NB4 (cell line): ENCODE results near the gene SLC39A11.
"Not testable (repeated sequence)": the region's sequence is repeated elsewhere in the genome, so short reads cannot be mapped to it uniquely, and the experiment has no call there.

Experiments used
- DNase-seq: peaks from one replicate; pipeline ENCODE4 v3.0.0; 2010; ENCODE audit warnings: low read depth
- H3K4me3 ChIP-seq: one replicate; pipeline ENCODE4 v1.5.1; 2011; ENCODE audit warnings: mild to moderate bottlenecking, low read depth, low read length, moderate library complexity
- CTCF ChIP-seq: IDR thresholded peaks from one replicate; pipeline ENCODE4 v1.5.1; 2012; ENCODE audit warnings: low read depth, low read length
- MAX ChIP-seq: IDR thresholded peaks from 2 replicates; pipeline ENCODE4 v1.6.1; 2011; ENCODE audit warnings: low read depth, low read length
- MYC ChIP-seq: IDR thresholded peaks from 2 replicates; pipeline ENCODE4 v1.6.1; 2011; ENCODE audit warnings: low read depth, low read length
- POLR2A ChIP-seq: IDR thresholded peaks from 2 replicates; pipeline ENCODE4 v1.6.1; 2011; ENCODE audit warnings: mild to moderate bottlenecking; ENCODE audit not compliant: insufficient read length; ENCODE audit errors: extremely low read depth

The SLC39A11 gene

GRCh38 chr17:73068322-73069153, 23.9 kb downstream of the SLC39A11 start:
- DNase-seq: no peak
- TF ChIP-seq MYC: no peak
- no peak for TF ChIP-seq CTCF
- TF ChIP-seq POLR2A: no peak
- no peak for TF ChIP-seq MAX
- H3K4me3 ChIP-seq: no peak overlapping the region

GRCh38 chr17:73067699-73068098, 24.8 kb downstream of the SLC39A11 start:
- not testable (repeated sequence) for H3K4me3 ChIP-seq, DNase-seq

GRCh38 chr17:73067075-73067474, 25.4 kb downstream of the SLC39A11 start:
- no peak for DNase-seq
- TF ChIP-seq CTCF (no peak), MAX (no peak), MYC (no peak), POLR2A (no peak)
- H3K4me3 ChIP-seq: no peak overlapping the region

- TF ChIP-seq CTCF: no peak
- no peak for TF ChIP-seq MYC
- no peak for TF ChIP-seq MAX
- no peak for TF ChIP-seq POLR2A
- no peak for DNase-seq
- H3K4me3 ChIP-seq: no peak overlapping the region
These were observed 26.2 kb downstream of the SLC39A11 start for GRCh38 chr17:73066148-73066884.

GRCh38 chr17:73065376-73065775, 27.1 kb downstream of the SLC39A11 start:
- no peak overlapping the region for H3K4me3 ChIP-seq
- no peak for DNase-seq
- TF ChIP-seq MAX: no peak

GRCh38 chr17:73064084-73064938, 28.2 kb downstream of the SLC39A11 start:
- DNase-seq: no peak
- TF ChIP-seq MAX: no peak
- TF ChIP-seq POLR2A: no peak
- no peak for TF ChIP-seq CTCF
- TF ChIP-seq MYC: no peak
- H3K4me3 ChIP-seq: no peak overlapping the region
